Measurements from ENCODE around the gene FICD.
"Not testable (repeated sequence)": the region's sequence is repeated elsewhere in the genome, so short reads cannot be mapped to it uniquely, and the experiment has no call there.

Gene FICD

GRCh38 chr12:108538146-108538545, 23.1 kb downstream of the FICD start:
- DNase-seq (ENCODE audit: low spot score): no peak

GRCh38 chr12:108538616-108539195, 23.6 kb downstream of the FICD start:
- DNase-seq (ENCODE audit: low spot score): no peak

- DNase-seq (ENCODE audit: low spot score): no peak
These were observed 27.2 kb downstream of the FICD start for GRCh38 chr12:108542320-108542719.

DNA sequence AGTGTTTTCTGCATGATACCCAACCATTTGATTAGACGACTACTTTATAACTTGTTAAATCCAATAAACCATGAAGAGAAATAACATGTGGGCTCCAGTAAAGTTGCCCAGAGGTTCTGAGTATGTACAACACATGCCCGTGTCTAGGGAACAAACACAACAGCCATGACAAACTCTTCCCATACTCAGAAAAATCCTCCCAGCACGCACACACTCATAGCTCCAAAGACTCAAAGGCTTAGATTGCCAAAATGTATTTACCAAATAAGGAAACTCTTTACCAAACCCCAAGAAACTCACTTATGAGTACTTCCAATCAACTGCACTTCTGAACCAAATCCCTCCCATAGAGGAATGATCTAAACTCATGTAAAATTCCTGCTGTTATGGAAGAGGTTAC, 28.6 kb downstream of the FICD start:
- no peak for DNase-seq (ENCODE audit: low spot score)

DNA sequence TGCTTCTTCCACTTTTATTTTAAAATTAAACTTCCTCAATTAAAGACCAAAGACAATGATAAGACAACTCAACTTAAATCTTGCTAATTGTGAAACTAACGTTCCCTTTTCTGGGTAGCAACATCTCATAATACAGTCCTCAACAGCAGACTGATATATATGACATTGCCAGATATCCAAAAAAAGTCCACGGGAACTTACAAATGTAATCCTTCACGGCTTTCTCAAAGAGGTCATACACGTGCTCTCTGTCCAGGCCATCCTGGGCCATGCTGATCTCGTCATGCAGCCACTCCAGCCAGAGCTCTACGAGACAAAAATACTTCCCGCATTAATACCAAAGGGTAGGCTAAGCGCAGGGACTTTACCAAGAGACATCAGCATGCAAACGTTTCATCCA, 32.6 kb downstream of the FICD start:
- no peak for DNase-seq (ENCODE audit: low spot score)

- no peak for DNase-seq (ENCODE audit: low spot score)
These were observed 34.0 kb downstream of the FICD start for GRCh38 chr12:108548954-108549521.

DNA sequence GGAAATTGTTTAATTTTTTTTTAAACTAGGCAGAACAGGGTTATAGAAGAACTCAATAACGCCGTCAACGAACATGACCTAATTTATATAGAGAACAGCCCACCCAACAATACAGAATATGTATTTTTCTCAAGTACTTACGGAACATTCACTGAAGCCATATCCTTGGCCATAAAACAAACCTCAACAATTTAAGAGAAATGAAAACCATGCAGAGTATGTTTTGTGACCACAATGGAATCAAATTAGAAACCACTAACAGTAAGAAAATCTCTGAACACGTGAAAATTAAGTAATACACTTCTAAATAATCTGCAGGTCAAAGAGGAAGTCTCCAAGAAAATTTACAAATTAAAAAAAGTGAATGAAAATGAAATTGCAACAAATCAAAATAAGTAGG, 36.5 kb downstream of the FICD start:
- DNase-seq (ENCODE audit: low spot score): no peak

DNA sequence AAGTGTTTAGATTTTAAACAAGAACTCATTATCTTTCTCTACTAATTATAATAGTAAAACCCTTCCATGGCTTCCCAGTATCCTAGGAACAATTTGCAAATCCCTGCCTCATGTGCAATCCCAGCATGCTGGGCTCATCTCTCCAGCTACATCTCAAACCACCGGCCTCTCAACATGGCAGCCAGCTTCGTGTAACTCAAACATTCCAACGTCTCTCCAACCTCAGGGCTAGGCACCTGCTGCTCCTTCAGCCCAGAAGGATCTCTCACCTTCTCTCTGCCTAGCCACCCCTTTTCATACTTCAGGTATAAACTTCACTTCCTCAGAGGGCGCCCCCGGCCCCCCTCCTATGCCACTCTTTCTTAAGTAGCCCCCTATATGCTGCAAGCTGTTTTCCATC, 38.7 kb downstream of the FICD start:
- no peak for DNase-seq (ENCODE audit: low spot score)

GRCh38 chr12:108555383-108555782, 40.3 kb downstream of the FICD start:
- not testable (repeated sequence) for DNase-seq (ENCODE audit: low spot score)

DNA sequence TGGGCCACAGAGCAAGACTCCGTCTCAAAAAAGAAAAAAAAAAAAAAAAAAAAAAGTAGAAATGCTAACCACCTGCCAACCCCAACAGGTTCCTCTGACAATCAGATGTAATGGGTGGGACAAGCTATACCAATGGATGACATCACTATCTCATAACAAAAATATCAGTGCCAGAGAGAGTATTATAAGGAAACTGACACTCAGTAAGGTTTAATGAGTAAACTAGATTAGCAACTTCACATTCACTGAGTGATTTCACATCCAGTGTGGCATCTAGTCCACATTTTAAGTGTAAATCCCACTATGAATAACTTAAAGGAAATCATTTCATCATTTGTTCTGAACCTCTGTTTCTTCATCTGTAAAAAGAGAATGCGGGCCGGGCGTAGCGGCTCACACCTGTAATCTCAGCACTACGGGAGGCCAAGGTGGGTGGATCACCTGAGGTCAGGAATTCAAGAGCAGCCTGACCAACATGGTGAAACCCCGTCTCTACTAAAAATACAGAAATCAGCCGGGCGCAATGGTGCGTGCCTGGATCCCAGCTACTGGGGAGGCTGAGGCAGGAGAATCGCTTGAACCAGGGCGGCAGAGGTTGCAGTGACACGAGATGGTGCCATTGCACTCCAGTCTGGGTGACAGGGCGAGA, 44.1 kb downstream of the FICD start:
- DNase-seq (ENCODE audit: low spot score): no peak

GRCh38 chr12:108559748-108560147, 44.7 kb downstream of the FICD start:
- peak; percentile 16 for DNase-seq (ENCODE audit: low spot score)

DNA sequence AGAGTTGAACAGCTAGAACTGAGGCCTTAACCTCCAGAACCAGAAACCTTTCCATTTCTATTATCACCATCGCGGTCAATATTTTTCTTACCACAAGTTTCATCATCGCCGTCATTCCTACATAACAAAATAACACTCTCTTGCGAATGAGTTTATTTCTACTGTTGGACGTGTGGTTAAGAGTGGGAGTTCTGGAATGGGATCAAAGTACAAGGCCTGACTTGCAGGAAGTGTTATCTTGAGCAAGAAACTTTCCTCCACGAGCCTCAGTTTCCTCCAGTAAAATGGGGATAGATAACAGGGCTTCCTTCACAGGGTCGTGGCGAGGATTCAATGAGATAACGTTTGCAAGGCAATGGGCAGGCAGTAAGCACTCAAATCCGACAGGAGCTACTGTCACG, 45.2 kb downstream of the FICD start:
- DNase-seq (ENCODE audit: low spot score): peak; percentile 54

DNA sequence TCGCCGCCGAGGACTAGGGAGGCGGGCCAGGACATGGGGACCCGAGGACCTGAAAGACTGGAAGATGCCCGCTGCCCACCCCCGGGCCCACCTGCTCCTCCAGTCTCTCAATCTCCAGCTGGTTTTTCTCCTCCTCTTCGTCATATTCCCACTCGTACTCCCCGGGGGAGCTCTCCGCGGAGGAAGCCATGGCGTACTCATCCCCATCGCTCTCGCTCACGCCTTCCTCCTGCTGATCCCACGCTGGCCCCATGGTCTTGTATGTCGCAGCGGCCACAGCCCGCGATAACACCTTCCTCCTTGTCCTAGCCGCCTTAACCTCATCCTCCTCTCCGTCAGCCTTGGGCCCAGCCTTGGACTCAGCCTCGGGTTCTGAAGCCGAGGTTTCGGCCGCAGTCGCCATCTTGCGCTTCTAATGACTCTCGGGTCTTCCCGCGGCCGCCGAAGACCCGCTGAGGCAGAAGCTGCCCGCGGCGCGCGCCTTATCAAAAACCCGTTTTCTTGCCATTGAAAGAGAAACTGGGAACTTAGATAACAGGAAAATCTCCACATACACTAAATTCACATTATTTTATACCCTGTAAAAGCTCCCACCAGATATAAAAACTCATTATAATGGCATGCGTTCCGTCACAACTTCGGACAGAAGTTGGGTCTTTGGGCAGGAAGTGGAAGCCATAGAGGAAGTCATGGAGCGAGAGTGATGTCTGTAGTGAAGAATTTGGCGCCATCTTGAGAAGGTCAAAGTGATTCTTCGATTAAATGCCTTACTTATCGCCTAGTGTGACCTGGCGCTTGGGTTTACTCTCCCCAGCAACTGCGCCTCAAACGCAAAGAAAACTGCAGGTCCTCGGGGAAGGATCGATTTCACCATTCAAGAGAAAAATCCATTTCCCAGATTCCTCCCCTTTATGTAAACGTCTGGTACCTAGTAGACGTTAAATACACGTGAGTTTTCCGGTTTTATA, 46.0 kb downstream of the FICD start, which contains the start of gene SART3:
SART3 (minus strand) TSS at position 422 of the 968 bp plus-strand sequence; CDS start at position 403, 19 bp downstream.
- DNase-seq (ENCODE audit: low spot score): peak; percentile 98

GRCh38 chr12:108561852-108562347, 46.8 kb downstream of the FICD start:
- no peak for DNase-seq (ENCODE audit: low spot score)

- DNase-seq (ENCODE audit: low spot score): peak; percentile 99
These were observed 47.5 kb downstream of the FICD start, which contains the start of gene ISCU for GRCh38 chr12:108562348-108563135. ISCU (plus strand) TSS chr12:108562596; CDS start chr12:108562623, 27 bp downstream.

DNA sequence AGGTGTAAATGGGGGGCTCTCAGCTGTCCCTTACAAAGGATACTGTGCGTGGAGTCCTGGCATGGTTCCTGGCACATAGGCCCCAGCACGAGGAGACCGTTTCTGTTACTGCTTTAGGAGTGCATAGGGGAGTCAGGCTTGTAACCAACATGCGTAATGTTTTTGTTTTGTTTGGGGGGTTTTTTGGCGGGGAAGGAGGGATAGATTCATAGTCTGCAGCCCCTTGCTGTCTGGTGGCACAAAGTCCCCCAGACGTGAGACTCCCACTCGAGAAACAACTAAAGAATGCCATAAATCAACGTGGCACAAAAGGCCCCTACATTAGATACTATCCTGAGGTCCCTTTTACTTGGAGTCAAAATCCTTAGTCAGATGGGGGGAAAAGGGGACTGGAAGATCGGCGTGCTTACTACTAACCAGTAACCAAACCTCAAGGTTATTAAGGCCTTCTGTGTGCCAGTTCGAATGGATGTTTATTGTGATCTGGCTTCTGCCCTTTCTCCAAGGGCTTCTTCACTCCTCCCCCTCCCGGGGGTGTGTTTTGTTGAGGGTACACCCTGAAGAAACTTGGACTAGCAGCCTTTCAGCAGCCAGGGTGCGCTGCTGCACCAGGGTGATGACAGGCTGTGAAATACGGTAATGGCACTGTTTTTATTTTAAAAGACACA, 48.2 kb downstream of the FICD start:
- peak; percentile 97 for DNase-seq (ENCODE audit: low spot score)

DNA sequence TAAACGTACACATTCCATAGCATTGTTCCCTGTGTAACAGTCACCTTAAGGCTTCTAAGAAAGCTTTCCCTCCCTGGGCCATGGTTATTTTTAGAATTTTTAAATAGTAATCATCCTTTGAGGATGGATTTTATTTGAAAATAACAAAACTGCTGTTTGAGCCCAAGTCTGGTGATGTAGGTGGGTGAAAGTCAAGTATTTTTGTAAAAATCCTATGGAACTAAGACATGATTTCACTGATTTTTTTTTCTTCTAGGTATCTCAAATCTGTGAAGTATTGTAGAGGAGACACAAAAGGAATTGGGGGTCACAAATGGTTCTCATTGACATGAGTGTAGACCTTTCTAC, 48.7 kb downstream of the FICD start:
- DNase-seq (ENCODE audit: low spot score): no peak

GRCh38 chr12:108564724-108565123, 49.6 kb downstream of the FICD start:
- DNase-seq (ENCODE audit: low spot score): peak; percentile 96

DNA sequence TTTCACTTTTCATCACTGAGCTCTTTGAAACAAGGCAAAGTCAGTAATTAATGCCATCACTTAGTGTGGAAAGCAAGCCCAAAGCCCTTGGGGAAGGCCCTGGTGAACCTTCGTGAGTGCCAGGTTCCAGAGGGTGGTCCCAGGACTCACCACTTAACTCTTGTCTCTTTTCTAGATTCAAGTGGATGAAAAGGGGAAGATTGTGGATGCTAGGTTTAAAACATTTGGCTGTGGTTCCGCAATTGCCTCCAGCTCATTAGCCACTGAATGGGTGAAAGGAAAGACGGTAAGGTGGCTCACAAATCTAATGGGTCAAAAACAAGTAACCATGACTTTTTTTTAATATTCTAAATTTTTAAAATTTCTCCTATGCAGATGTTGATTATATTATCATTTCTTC, 50.1 kb downstream of the FICD start:
- no peak for DNase-seq (ENCODE audit: low spot score)

- peak; percentile 96 for DNase-seq (ENCODE audit: low spot score)
These were observed 50.9 kb downstream of the FICD start for GRCh38 chr12:108565976-108566375.

GRCh38 chr12:108566452-108566851, 51.4 kb downstream of the FICD start:
- DNase-seq (ENCODE audit: low spot score): peak; percentile 24
